GM19099 (cell line): ENCODE data around the gene STAT5B.

Source experiments
- POLR2A ChIP-seq: IDR thresholded peaks from 3 replicates; pipeline ENCODE4 v1.6.1; 2011; ENCODE audit warnings: low read depth; ENCODE audit not compliant: insufficient read length; ENCODE audit errors: extremely low read depth

STAT5B gene

DNA sequence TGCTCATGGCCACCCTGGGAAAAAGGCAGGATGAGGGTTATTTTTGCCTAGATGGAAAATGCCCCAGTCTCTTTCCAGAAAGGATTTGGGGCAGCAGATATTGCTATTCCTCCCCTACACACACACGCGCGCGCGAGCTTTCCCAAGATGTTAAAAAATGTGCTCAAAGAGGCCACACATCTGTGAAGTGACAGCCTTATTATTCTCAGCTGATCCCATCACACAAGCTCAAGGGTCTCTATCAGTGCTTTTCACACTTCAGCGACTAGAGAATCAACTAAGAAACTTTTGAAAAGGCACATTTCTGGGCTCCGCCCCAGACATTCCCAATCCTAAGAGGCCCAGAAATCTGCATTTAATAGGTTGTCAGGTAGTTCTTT lies 115.7 kb downstream of the STAT5B start:
- TF ChIP-seq POLR2A: no peak

DNA sequence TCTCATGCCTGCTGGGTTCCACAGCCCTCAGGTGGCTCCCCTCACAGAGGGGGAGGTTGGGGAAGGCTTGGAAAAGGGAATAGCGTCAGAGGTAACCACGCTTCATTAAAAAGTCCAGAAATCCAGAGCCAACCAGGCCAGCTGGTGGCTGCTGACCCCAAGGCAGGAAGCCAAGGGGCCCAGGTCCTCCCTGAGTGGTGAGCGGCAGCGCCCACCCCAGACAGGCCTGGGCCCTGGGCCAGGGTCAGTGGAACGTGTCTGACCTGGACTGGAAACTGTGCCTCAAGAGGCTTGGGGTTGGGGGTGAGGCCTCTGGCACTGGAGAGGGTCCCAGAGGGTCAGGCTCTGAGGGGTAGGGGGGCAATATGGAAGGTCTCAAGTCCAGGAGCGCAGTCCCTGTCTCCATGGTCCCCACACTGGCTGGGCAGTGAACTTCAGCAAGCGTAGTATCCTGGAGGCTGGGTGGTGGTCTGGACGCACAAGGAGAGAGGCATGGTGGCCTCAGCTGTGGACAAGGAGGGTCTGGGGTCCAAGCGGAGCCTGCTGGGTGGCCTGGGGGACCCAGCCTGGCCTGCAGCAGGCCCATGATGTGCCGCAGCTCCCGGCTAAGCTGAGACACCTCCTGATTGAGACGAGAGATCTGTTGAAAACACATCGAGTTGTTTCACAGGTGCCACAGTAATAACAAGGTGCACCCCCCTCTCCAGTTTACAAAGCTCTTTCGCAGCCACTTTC lies 116.2 kb downstream of the STAT5B start:
- TF ChIP-seq POLR2A: no peak

GRCh38 chr17:42155614-42156045 lies 120.6 kb downstream of the STAT5B start:
- no peak for TF ChIP-seq POLR2A

- no peak for TF ChIP-seq POLR2A
These were observed 122.1 kb downstream of the STAT5B start for GRCh38 chr17:42153919-42154742.
